ENCODE data around the gene SLC4A2.
"Not testable (repeated sequence)": the region's sequence is repeated elsewhere in the genome, so short reads cannot be mapped to it uniquely, and the experiment has no call there.

Gene SLC4A2

DNA sequence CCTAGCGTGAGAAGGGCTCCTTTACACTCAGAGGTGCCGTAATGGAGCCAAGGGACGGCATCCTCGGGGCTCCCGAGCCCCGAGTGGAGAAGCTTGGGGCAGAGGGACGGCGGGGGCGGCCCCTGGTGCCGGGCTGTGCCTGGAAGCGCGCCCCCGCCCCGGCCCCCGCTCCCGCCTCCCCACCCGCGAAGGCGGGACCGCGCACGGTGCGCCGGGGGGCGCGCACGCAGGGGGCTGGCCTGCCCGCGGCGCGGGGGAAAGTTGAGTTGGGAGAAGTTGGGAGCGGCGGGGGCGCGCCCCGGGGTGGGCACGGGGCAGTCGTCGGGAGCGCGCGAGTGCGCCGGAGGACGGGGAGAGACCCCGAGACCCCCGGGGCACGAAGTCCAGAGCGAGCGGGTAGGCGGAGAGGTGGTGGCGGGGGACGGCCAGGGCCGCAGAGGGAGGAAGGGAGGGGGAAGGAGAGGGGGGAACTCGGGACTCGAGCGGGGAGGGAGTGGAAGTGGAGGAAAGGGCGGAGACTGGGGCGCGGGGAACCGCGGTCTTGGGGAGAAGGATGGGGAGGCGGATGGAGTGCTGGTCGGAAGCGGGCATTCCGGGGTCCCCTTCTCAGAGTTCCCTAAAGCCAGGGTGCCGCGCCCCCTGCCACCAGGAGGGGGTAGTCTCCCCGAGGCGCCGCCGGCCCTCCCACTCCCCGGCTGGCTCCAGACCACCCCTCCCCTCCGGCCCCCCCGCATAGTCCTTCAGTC lies at the start of gene SLC4A2:
Gene SLC4A2, plus strand, starts transcription at position 223 of the 746 bp plus-strand sequence. CDS start 2,399 bp downstream, outside the sequence.
- peak; percentile 73 to 84 for DNase-seq

GRCh38 chr7:151010037-151010306 lies 49.4 kb upstream of the SLC4A2 start:
- DNase-seq, result no peak

GRCh38 chr7:151010307-151011096 lies 48.9 kb upstream of the SLC4A2 start:
- no peak for DNase-seq

GRCh38 chr7:151011097-151011409 lies 48.3 kb upstream of the SLC4A2 start:
- no peak for DNase-seq

- not testable (repeated sequence) for DNase-seq
Observed at GRCh38 chr7:151011616-151012015, 47.8 kb upstream of the SLC4A2 start.

DNA sequence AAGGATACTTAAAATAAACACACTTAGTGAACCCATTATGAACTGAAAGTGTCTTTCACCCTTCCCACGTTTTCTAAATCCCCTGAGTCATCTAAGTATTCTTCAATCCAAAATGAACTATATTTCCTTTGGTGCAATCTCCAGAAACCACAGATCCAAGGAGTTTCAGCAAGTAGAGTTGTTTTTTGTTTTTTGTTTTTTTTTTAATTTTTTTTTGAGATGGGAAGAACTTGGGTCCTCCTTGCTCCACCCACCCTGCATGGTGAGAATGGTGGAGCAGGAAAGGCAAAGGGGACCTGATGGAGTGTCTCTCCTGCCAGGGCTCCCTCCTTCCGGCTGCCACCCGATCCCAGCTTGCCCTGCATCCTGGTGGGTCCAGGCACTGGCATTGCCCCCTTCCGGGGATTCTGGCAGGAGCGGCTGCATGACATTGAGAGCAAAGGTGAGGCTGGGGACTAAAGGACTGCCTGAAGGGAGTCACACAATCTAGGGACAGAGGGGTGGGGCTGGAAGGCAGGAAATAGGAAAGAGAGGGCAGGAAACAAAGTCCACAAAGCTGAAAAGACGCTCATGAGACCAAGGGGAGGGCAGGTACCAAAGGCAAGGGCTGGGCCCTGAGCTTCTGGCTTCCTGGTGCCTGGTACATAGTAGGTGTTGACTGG lies 47.2 kb upstream of the SLC4A2 start:
- no peak for DNase-seq

- DNase-seq, result peak; percentile 27 to 49
Observed at GRCh38 chr7:151012911-151013347, 46.5 kb upstream of the SLC4A2 start.

- no peak for DNase-seq
Observed at GRCh38 chr7:151013356-151013732, 46.0 kb upstream of the SLC4A2 start.

- peak; percentile 31 to 56 for DNase-seq
Observed at GRCh38 chr7:151013733-151014497, 45.5 kb upstream of the SLC4A2 start.

GRCh38 chr7:151014950-151015349 lies 44.4 kb upstream of the SLC4A2 start:
- no peak for DNase-seq

DNA sequence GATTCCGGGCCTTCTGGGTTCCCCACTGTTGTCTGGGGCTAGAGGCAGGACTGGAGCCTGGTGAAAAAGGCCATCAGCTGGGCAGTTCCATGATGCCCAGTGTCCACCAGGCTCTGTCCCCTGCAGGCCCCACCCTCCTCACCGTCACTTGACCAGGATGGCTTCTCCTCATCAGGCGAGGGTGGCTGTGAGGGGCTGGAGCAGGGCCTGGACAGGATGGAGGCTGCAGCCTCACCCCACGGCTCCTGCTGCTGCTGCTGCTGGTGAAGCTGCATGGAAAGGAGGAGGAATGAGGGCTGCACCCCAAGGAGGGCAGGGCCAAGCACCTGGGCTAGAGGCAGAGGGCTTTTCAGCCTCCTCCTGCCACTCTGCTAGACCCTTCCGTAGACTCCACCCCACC lies 43.4 kb upstream of the SLC4A2 start:
- DNase-seq, result no peak

- no peak for DNase-seq
Observed at GRCh38 chr7:151016505-151016904, 42.9 kb upstream of the SLC4A2 start.

DNA sequence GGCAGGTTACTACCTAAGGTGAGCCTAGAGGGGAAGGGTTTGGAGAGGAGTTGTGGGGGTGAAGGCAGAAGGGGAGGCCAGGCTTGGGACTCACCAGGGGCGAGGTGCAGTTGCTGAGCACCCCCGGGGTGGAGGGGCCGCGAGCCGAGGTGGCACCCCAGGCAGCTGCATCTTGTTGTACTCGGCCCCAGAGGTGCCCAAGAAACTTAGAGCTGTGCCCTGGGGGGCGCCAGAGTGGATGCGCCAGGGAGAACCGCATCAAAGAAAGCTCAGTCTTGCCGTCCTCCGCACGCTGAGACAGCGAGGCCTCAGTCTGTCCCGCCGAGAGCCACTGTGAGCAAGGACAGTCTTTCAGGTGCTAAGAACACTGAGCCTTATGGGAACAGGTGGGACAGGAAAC lies 42.4 kb upstream of the SLC4A2 start:
- no peak for DNase-seq

DNA sequence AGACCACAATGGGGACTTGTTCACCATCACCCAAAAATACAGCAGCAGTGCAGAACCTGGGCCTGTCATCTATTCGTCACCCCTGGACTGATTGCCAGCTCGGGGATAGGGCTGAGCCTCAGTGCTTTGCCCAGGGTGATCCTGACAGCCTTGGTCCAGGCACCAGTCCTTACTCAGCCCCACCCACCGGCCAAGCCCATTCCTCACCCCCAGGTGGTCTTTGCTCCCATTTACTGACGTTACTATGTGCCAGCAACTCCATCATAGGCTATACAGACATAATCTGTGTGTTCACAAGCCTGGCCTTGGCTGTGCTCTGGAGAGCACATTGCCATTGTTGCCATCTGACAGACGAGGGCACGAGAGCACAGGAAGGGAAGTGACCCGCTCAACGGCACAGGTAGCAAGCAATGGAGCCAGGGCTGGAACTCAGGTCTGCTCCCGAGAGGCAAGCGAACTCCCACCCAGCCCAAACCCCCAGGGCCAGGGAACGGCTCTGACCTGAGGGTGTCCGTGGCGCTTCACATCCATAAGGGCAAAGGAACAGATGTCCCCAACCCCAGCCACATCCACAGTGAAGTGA lies 41.9 kb upstream of the SLC4A2 start:
- DNase-seq, result no peak

DNA sequence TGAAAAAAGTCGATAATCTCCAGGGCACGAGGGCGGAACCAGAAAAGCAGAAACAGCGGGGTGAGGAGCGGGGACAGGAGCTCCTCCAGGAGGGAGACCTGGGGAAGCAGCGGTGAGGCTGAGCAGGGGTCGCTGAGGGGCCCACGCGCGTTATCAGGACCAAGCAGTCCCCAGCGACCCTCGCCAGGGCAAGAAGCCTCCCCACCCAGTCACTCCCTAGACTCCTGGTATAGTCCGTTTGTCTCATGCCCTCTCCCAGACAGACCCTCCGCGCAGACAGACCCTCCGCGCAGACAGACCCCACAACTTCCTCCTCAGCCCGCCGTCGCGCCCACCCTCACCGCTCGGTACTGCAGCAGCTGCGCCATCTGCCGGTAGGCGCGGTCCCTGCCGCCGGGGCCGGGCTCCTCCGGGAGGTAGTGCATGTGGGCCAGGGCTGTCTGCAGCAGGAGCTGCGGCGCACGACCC lies 41.4 kb upstream of the SLC4A2 start:
- DNase-seq, result peak; percentile 20 to 28

DNA sequence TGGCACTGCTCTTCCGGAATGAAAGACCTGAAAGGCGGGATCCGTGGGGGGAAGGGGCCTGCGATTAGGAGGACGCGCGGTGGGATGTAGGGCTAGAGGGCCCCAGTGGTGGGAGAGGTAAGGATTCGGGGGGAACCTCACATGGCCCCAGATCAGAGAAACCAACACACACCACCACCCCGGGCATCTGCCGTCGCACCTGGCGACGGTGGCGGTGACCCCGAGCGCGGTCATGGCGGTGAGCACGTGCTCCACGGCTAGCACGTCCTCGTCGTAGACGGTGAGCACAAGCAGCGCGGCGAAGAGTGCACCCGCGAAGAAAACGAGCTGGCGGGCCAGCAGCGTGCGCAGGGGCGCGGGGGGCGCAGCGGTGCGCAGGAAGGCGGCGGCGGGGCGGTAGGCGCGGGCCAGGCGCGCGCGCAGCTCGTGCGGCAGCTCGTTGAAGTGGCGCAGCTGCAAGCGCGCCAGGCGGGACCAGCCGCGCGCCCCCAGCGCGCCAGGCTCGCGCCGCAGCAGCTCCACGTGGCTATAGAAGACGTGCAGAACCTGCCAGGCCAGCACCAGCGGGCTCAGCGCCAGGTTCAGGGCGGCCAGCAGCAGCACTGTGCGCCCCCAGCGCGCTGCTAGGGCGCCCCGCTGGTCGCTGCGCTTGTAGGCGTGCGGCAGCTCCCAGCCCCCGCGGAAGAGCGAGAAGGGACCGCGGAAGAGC lies 40.8 kb upstream of the SLC4A2 start:
- DNase-seq, result no peak

DNA sequence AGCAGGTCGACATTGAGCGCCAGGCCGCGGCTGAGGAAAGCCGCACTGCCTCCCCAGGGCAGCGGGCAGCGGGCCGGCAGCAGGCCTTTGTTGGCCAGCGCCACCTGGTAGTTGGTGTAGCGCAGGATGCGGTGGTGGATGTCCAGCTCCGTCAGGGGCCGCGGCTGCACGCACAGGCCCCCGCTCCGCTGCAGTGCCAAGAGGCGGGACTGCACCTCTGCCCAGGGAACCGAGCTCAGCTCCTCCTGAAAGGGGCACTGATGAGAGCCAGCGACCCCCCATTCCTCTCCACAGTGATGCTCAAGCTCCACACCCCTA lies 40.3 kb upstream of the SLC4A2 start:
- DNase-seq, result no peak

- DNase-seq, result no peak
Observed at GRCh38 chr7:151020231-151020630, 39.2 kb upstream of the SLC4A2 start.

DNA sequence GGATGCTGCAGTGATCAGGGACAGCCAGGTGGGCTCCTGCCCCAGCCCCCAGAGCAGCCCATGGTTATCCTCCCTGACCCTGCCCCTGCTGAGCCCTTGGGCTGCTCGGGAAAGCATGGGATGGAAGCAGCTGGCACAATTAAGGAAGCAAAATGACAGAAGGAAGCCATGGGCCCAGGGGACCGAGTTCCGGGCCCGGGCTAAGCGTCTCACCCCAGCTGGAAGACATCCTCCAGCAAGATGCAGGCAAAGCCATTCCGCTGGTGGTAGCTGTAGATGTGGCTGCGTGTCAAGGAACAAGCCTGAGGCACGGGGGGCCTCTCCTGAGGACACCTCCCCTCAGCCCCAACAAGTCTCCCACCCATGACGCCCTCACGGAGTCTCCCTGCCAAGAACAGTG lies 36.2 kb upstream of the SLC4A2 start:
- no peak for DNase-seq

GRCh38 chr7:151024435-151025056 lies 34.8 kb upstream of the SLC4A2 start, which contains the start of gene ATG9B:
ATG9B (minus strand) TSS chr7:151024494; CDS start chr7:151024423, 71 bp downstream.
- no peak for DNase-seq

DNA sequence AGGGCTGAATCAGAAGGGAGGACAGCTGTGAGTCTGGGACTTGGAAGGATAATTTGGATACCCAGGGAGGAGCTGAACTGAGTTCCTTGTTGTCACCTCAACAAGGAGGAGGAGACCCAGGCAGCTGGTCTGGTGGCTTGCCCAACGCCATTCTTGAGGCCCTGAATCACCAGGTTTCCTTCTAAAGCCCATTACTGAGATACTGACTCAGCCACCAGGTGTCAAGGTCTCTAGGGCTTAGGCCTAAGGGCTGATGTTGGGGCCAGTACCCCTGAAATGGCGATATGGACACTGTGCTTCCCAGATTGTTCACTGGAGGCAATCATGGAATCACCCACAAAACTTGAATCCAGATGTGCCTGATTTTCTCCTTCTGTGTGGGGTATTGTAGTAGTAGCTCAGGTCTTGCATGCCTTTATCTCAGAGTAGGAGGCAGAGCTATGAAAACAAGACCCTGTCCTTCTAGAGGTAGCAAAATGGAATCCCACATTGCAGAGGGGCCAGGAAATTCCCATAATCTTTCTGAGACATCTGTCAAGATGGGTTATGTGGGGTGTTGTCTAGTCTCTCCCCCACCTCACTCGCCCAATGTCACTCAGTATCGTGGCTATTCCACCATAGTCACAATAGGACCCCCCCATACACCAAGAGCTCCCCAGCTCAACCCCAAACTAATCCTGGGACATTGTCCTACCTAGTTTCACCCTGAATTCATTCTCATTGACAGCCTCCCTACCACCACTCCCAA lies 33.3 kb upstream of the SLC4A2 start:
- no peak for DNase-seq

Data from NCI-H2081 (cell line).